Measurements from ENCODE around the gene SEC14L5. TPM values are rescaled to one million over a fixed set of nuclear protein-coding genes. Genes with fewer than 3 reads are reported as not detected.
A peak's percentile ranks its signal among the peaks of the same experiment; 100 is the strongest.

Gene SEC14L5
- total RNA-seq, 1 experiment from 2014 or later = 2.3 TPM

- TF ChIP-seq NFATC4 (CRISPR knock-in tag; IDR thresholded peaks at IDR 0.05) (no peak), TEAD1 (CRISPR knock-in tag; IDR thresholded peaks at IDR 0.05) (no peak), PRRX2 (CRISPR knock-in tag; IDR thresholded peaks at IDR 0.05) (no peak), USF2 (CRISPR knock-in tag; IDR thresholded peaks at IDR 0.05) (peak; percentile 71), GABPB1 (CRISPR knock-in tag; IDR thresholded peaks at IDR 0.05) (no peak), ZNF671 (CRISPR knock-in tag; IDR thresholded peaks at IDR 0.05) (no peak), HMGA2 (CRISPR knock-in tag; IDR thresholded peaks at IDR 0.05) (no peak), CREM (CRISPR knock-in tag; IDR thresholded peaks at IDR 0.05) (no peak), OVOL2 (CRISPR knock-in tag; IDR thresholded peaks at IDR 0.05; ENCODE audit: borderline replicate concordance) (no peak), ZNF138 (CRISPR knock-in tag; conservative IDR thresholded peaks at IDR 0.05) (peak; percentile 83; the same call in 1 of the 2 replicates), NR3C1 (CRISPR knock-in tag; conservative IDR thresholded peaks at IDR 0.05; ENCODE audit: low read depth) (no peak), USF1 (CRISPR knock-in tag; IDR thresholded peaks at IDR 0.05) (peak; percentile 65; the same call in 1 of the 2 replicates), NFYB (CRISPR knock-in tag; conservative IDR thresholded peaks at IDR 0.05; ENCODE audit: low read depth) (peak; percentile 34; the same call in 1 of the 2 replicates), JAZF1 (CRISPR knock-in tag; IDR thresholded peaks at IDR 0.05) (no peak), ATF2 (CRISPR knock-in tag; IDR thresholded peaks at IDR 0.05; ENCODE audit: borderline replicate concordance, low read depth) (peak; percentile 58; the same call in 1 of the 2 replicates), FOXP4 (CRISPR knock-in tag; IDR thresholded peaks at IDR 0.05) (peak; percentile 67), TCF7 (CRISPR knock-in tag; IDR thresholded peaks at IDR 0.05; ENCODE audit: low read depth) (0 out of 2 replicates have a peak, but pooled peaks have one; percentile 50), ZNF219 (CRISPR knock-in tag; IDR thresholded peaks at IDR 0.05; ENCODE audit: borderline replicate concordance) (no peak), TP53 (CRISPR knock-in tag; IDR thresholded peaks at IDR 0.05) (peak; percentile 89), HMGXB4 (CRISPR knock-in tag; IDR thresholded peaks at IDR 0.05) (0 out of 2 replicates have a peak, but pooled peaks have one; percentile 29)
- TF ChIP-seq, protein P1, sequence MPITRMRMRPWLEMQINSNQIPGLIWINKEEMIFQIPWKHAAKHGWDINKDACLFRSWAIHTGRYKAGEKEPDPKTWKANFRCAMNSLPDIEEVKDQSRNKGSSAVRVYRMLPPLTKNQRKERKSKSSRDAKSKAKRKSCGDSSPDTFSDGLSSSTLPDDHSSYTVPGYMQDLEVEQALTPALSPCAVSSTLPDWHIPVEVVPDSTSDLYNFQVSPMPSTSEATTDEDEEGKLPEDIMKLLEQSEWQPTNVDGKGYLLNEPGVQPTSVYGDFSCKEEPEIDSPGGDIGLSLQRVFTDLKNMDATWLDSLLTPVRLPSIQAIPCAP (CRISPR knock-in tag; IDR thresholded peaks at IDR 0.05) = peak; percentile 77; the same call in 1 of the 2 replicates
- TF ChIP-seq, protein P2, sequence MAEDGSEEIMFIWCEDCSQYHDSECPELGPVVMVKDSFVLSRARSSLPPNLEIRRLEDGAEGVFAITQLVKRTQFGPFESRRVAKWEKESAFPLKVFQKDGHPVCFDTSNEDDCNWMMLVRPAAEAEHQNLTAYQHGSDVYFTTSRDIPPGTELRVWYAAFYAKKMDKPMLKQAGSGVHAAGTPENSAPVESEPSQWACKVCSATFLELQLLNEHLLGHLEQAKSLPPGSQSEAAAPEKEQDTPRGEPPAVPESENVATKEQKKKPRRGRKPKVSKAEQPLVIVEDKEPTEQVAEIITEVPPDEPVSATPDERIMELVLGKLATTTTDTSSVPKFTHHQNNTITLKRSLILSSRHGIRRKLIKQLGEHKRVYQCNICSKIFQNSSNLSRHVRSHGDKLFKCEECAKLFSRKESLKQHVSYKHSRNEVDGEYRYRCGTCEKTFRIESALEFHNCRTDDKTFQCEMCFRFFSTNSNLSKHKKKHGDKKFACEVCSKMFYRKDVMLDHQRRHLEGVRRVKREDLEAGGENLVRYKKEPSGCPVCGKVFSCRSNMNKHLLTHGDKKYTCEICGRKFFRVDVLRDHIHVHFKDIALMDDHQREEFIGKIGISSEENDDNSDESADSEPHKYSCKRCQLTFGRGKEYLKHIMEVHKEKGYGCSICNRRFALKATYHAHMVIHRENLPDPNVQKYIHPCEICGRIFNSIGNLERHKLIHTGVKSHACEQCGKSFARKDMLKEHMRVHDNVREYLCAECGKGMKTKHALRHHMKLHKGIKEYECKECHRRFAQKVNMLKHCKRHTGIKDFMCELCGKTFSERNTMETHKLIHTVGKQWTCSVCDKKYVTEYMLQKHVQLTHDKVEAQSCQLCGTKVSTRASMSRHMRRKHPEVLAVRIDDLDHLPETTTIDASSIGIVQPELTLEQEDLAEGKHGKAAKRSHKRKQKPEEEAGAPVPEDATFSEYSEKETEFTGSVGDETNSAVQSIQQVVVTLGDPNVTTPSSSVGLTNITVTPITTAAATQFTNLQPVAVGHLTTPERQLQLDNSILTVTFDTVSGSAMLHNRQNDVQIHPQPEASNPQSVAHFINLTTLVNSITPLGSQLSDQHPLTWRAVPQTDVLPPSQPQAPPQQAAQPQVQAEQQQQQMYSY (CRISPR knock-in tag; IDR thresholded peaks at IDR 0.05) = peak; percentile 55
- TF ChIP-seq, protein P3, sequence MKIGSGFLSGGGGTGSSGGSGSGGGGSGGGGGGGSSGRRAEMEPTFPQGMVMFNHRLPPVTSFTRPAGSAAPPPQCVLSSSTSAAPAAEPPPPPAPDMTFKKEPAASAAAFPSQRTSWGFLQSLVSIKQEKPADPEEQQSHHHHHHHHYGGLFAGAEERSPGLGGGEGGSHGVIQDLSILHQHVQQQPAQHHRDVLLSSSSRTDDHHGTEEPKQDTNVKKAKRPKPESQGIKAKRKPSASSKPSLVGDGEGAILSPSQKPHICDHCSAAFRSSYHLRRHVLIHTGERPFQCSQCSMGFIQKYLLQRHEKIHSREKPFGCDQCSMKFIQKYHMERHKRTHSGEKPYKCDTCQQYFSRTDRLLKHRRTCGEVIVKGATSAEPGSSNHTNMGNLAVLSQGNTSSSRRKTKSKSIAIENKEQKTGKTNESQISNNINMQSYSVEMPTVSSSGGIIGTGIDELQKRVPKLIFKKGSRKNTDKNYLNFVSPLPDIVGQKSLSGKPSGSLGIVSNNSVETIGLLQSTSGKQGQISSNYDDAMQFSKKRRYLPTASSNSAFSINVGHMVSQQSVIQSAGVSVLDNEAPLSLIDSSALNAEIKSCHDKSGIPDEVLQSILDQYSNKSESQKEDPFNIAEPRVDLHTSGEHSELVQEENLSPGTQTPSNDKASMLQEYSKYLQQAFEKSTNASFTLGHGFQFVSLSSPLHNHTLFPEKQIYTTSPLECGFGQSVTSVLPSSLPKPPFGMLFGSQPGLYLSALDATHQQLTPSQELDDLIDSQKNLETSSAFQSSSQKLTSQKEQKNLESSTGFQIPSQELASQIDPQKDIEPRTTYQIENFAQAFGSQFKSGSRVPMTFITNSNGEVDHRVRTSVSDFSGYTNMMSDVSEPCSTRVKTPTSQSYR (CRISPR knock-in tag; IDR thresholded peaks at IDR 0.05) = peak; percentile 40; the same call in 1 of the 2 replicates
These were observed 29.6 kb downstream of the SEC14L5 start (continued) for GRCh38 chr16:4987580-4988374.
